Right lobe of liver (tissue), 6 donors: ENCODE measurements around the gene PHEX. TPM values are rescaled to one million over a fixed set of nuclear protein-coding genes. Genes with fewer than 3 reads are reported as not detected.

ENCODE experiments used
- ATAC-seq, 4 donors: fragments of 200-7000 bp; cut with Tn5 transposase; one replicate each; pipeline ENCODE4 v1.9.1; 2020; ENCODE audit warnings: mild to moderate bottlenecking in 4 of 4, moderate library complexity in 4 of 4
- DNase-seq, 3 donors: peaks; one replicate each; pipeline ENCODE4 v3.0.0-alpha.2; 2020
- H3K27ac ChIP-seq, 3 donors: fragments of 200-600 bp; one replicate each; pipeline ENCODE4 v1.8.0; 2022
- H3K27me3 ChIP-seq, 2 donors: fragments of 200-600 bp; one replicate each; pipeline ENCODE4 v1.8.0; 2022
- H3K36me3 ChIP-seq, 4 donors: fragments of 200-600 bp; sonication (generic) in 1 of 4; one replicate each; pipeline versions ENCODE4 v1.5.1 to v1.8.0; 2017 to 2022; ENCODE audit warnings: control low read depth in 1 of 4
- H3K4me1 ChIP-seq, 4 donors: fragments of 200-600 bp; sonication (generic) in 1 of 4; one replicate each; pipeline versions ENCODE4 v1.5.1 to v1.8.0; 2017 to 2022; ENCODE audit warnings: control low read depth in 1 of 4
- H3K4me3 ChIP-seq, 3 donors: fragments of 200-600 bp; one replicate each; pipeline ENCODE4 v1.8.0; 2022
- H3K9me3 ChIP-seq, 4 donors: fragments of 200-600 bp; sonication (generic) in 1 of 4; one replicate each; pipeline versions ENCODE4 v1.5.1 to v1.8.0; 2017 to 2022; ENCODE audit warnings: control low read depth in 1 of 4
- CTCF ChIP-seq, 4 donors: fragments of 200-600 bp in 3 of 4; fragments of 450-650 bp in 1 of 4; IDR thresholded peaks; one replicate each; pipeline versions ENCODE4 v1.5.1 to v1.8.0; 2016 to 2022; ENCODE audit warnings: antibody characterized with exemption in 4 of 4, mild to moderate bottlenecking in 2 of 4
- POLR2A ChIP-seq: fragments of 450-650 bp; IDR thresholded peaks from one replicate; pipeline ENCODE4 v1.6.1; 2017; ENCODE audit warnings: antibody characterized with exemption, mild to moderate bottlenecking
- whole genome bisulfite sequencing: methylation state at CpG from one replicate; pipeline ENCODE4 v1.1.6; 2018; ENCODE audit warnings: low coverage, low lambda C conversion rate; ENCODE audit not compliant: insufficient coverage; ENCODE audit errors: missing lambda C conversion rate; 5-methylcytosine and 5-hydroxymethylcytosine counted together
- intact Hi-C, 2 donors: fragments of 100-400 bp; cut with DNase I; formaldehyde crosslinking; loops; one replicate each; pipeline versions ENCODE4 v1.11.2 to v1.14.1; 2022
- total RNA-seq, 6 experiments: library from RNA; depleted of rRNA in 2 of 6; stranded (reverse); fragments of >200 nt in 2 of 6; fragmentation: NEBNext Ultra II Directional in 3 of 6; extraction: Animal tissue kit (Norgen Biotek cat#: 25700) in 3 of 6; gene quantifications; one replicate each; pipeline versions ENCODE4 v1.1.0 to v1.2.4, GENCODE V29; 2016 to 2023
- donor health status: DM: no; HTN: yes; CAD: no.
- donor health status: DM: no; HTN: no; CAD: no.
- donor health status: DM: no; HTN: no; CAD: no.
- donor health status: DM: no; HTN: yes; CAD: no.
- donor health status: DM: no; HTN: yes; CAD: no.

The PHEX gene
- total RNA-seq, 6 experiments from 2014 or later: 0.13 TPM; not detected in 5

- TF ChIP-seq POLR2A: no peak
- no peak for TF ChIP-seq CTCF (IDR thresholded peaks at IDR 0.05)
- Histone ChIP-seq H3K27me3 (no peaks in the 10 kb centered on the region), H3K36me3 (no peaks in the 10 kb centered on the region), H3K4me3 (no peak overlapping the region), H3K4me1 (no peaks in the 10 kb centered on the region), H3K27ac (no peak overlapping the region), H3K9me3 (no peaks in the 10 kb centered on the region)
- no CpG with 5 or more reads among the region's 1 CpG for WGBS
- ATAC-seq (no peak), DNase-seq (no peak)
- intact Hi-C loops: no loop called here
Observed at GRCh38 chrX:22147214-22147613, 115.1 kb downstream of the PHEX start.

- Histone ChIP-seq H3K9me3 (no peaks in the 10 kb centered on the region), H3K27me3 (no peaks in the 10 kb centered on the region), H3K4me3 (no peak overlapping the region), H3K27ac (no peak overlapping the region), H3K4me1 (no peaks in the 10 kb centered on the region), H3K36me3 (no peaks in the 10 kb centered on the region)
- TF ChIP-seq POLR2A: no peak
- TF ChIP-seq CTCF (IDR thresholded peaks at IDR 0.05): no peak
- WGBS: 52% methylated on average over 3 of the region's 3 CpGs
- intact Hi-C loops: no loop called here
- DNase-seq: no peak
- ATAC-seq: no peak
Observed at GRCh38 chrX:22147942-22148341, 115.8 kb downstream of the PHEX start.

GRCh38 chrX:22148565-22148964 is 116.4 kb downstream of the PHEX start:
- TF ChIP-seq CTCF (IDR thresholded peaks at IDR 0.05) (no peak), POLR2A (no peak)
- no peaks in the 10 kb centered on the region for H3K9me3 ChIP-seq
- intact Hi-C loops: no loop called here
- no peak for DNase-seq
- no peaks in the 10 kb centered on the region for H3K27me3 ChIP-seq
- ATAC-seq: no peak
- no peaks in the 10 kb centered on the region for H3K4me1 ChIP-seq
- no peaks in the 10 kb centered on the region for H3K36me3 ChIP-seq
- 54% methylated on average over 2 of the region's 2 CpGs for WGBS
- H3K27ac ChIP-seq: no peak overlapping the region
- no peak overlapping the region for H3K4me3 ChIP-seq

- H3K27me3 ChIP-seq: no peaks in the 10 kb centered on the region
- H3K4me1 ChIP-seq: no peaks in the 10 kb centered on the region
- intact Hi-C loops: no loop called here
- H3K27ac ChIP-seq: no peak overlapping the region
- 21% methylated on average over 3 of the region's 3 CpGs for WGBS
- H3K36me3 ChIP-seq: no peaks in the 10 kb centered on the region
- TF ChIP-seq POLR2A: no peak
- TF ChIP-seq CTCF (IDR thresholded peaks at IDR 0.05): no peak
- no peak overlapping the region for H3K4me3 ChIP-seq
- DNase-seq (no peak), ATAC-seq (no peak)
- H3K9me3 ChIP-seq: no peaks in the 10 kb centered on the region
Observed at GRCh38 chrX:22150371-22150770, 118.2 kb downstream of the PHEX start.

GRCh38 chrX:22155126-22155525 is 123.0 kb downstream of the PHEX start:
- WGBS: 68% methylated on average over 5 of the region's 6 CpGs
- H3K27me3 ChIP-seq: no peaks in the 10 kb centered on the region
- no peak overlapping the region for H3K27ac ChIP-seq
- intact Hi-C loops: no loop called here
- no peaks in the 10 kb centered on the region for H3K4me1 ChIP-seq
- no peak overlapping the region for H3K4me3 ChIP-seq
- no peaks in the 10 kb centered on the region for H3K9me3 ChIP-seq
- ATAC-seq (no peak), DNase-seq (no peak)
- no peak for TF ChIP-seq POLR2A
- no peak for TF ChIP-seq CTCF (IDR thresholded peaks at IDR 0.05)
- no peaks in the 10 kb centered on the region for H3K36me3 ChIP-seq
